Fibroblast of skin of abdomen (primary cell): ENCODE results near the gene PPARG.
"Not testable (repeated sequence)": the region's sequence is repeated elsewhere in the genome, so short reads cannot be mapped to it uniquely, and the experiment has no call there.

Experiments used
- DNase-seq: peaks from one replicate; pipeline ENCODE4 v3.0.0-alpha.2; 2013

Gene PPARG

GRCh38 chr3:12444582-12445471, 156.0 kb downstream of the PPARG start:
- DNase-seq, result no peak

GRCh38 chr3:12445523-12446240, 156.8 kb downstream of the PPARG start:
- DNase-seq, result no peak

- DNase-seq, result no peak
Measured at GRCh38 chr3:12446298-12446697, 157.4 kb downstream of the PPARG start.

- DNase-seq, result no peak
Measured at GRCh38 chr3:12447075-12447474, 158.2 kb downstream of the PPARG start.

- DNase-seq, result not testable (repeated sequence)
Measured at GRCh38 chr3:12448404-12449202, 159.7 kb downstream of the PPARG start.

- DNase-seq, result no peak
Measured at GRCh38 chr3:12449889-12450682, 161.2 kb downstream of the PPARG start.

GRCh38 chr3:12451481-12451880, 162.6 kb downstream of the PPARG start:
- no peak for DNase-seq

- no peak for DNase-seq
Measured at GRCh38 chr3:12451960-12452359, 163.1 kb downstream of the PPARG start.

GRCh38 chr3:12452361-12453330, 163.8 kb downstream of the PPARG start:
- DNase-seq, result no peak

- DNase-seq, result no peak
Measured at GRCh38 chr3:12454076-12454815, 165.4 kb downstream of the PPARG start.

GRCh38 chr3:12454816-12455121, 165.9 kb downstream of the PPARG start:
- DNase-seq, result peak; percentile 26

GRCh38 chr3:12455740-12456139, 166.9 kb downstream of the PPARG start:
- DNase-seq, result no peak

- no peak for DNase-seq
Measured at GRCh38 chr3:12456441-12456840, 167.6 kb downstream of the PPARG start.

GRCh38 chr3:12457380-12457779, 168.5 kb downstream of the PPARG start:
- not testable (repeated sequence) for DNase-seq

- no peak for DNase-seq
Measured at GRCh38 chr3:12458901-12459300, 170.0 kb downstream of the PPARG start.

- no peak for DNase-seq
Measured at GRCh38 chr3:12460127-12460526, 171.3 kb downstream of the PPARG start.

GRCh38 chr3:12461097-12461649, 172.3 kb downstream of the PPARG start:
- no peak for DNase-seq

- DNase-seq, result no peak
Measured at GRCh38 chr3:12462159-12462947, 173.5 kb downstream of the PPARG start.

GRCh38 chr3:12463686-12464085, 174.8 kb downstream of the PPARG start:
- DNase-seq, result no peak
